Inflammatory macrophage treated with lipopolysaccharide for 4 hours (primary cell): ENCODE results near the gene OTOG.
A peak's percentile ranks its signal among the peaks of the same experiment; 100 is the strongest.

Experiments used
- DNase-seq: peaks from one replicate; pipeline ENCODE4 v3.0.0-alpha.2; 2020

The OTOG gene

DNA sequence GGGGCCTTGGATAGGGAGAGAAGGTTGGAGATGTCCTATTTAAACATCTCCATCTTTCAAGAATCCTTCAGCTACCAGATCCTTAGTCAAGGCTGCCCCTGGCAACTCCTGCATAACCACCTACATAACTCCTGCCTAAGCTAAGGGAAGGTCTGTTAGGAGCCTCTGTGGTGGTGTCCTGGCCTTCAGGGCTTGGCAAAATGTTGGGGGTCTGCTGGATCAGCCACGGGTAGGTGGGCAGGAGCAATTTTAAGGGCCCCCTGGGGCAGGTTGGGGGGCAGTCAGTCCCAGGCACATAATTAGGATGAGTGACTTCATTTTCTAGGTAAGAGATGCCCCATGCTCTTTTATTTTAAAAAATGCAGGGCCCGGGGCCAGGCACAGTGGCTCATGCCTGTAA lies 28.7 kb upstream of the OTOG start:
- DNase-seq = no peak

DNA sequence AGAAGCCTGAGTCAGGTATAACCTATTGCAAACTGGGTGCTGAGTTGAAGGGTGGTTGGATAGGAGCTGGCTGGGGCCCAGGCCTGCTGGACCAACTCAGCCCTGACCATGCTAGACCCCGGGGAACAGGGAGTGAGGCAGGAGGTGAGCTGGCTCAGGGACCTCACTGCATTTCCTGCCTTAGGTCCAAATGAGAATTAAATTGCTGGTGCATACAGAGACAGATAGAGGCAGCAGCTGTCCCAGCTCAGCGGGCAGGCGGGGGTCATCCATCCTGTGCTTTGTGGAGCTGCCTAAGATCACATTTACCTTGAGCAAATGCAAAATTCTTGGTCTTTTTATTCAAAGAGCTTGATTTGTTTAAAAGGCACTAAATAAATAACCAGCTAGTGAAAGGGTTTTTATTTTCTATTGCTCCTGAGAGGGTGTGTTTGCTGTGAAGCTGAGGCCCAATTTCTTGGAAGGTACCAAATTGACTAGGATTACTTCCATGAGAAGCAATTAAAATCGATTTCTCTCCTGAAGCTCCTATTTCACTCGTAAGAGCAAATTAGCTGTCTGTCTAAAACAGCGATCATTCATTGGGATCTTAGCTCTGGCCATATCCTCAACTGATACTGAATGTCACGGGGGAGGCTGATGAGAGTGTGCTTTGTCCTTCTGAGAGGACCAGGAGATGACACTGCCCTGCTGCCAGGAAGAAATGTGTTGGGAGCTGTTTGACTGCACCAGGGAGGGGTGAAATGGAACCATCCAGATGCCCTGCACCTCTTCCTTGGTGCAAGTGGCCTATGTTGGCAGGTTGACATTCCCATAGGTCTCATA lies 27.8 kb upstream of the OTOG start:
- no peak for DNase-seq

DNA sequence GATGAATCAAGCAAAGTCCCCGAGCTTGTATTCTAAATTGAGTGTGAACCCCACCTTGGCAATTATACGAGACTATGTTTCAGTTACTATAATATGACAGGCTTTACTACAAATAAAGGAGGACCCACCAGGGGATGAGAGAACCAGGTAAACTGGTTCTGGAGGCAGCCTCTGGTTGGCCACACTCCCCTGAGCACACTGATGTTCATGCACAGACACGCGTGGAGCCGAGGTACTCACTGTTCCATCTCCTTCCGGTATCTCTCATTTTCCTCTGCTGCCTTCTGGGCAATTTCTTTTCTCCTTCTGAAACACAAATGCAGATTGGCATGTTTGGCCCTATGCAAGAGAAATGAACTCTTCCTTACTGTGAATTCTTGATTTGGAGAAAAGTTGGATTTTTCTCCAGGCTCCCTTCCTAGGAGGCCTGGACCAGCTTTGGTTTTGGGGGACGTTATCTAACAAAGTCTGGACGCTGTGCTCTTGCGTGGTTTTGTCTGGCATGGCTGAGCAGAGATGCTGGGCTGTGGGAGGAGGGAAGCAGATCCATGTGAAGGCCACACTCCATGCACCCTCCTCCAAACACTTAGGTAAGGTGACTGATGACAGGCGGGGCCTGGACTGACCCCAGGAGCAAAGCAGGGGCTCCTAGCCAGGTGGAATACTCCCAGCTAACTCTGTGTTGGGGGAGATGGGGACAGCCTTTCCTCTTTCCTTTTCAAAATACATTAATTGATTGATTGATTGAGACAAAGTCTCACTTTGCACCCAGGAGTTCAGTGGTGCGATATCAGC lies 25.8 kb upstream of the OTOG start:
- DNase-seq = no peak

DNA sequence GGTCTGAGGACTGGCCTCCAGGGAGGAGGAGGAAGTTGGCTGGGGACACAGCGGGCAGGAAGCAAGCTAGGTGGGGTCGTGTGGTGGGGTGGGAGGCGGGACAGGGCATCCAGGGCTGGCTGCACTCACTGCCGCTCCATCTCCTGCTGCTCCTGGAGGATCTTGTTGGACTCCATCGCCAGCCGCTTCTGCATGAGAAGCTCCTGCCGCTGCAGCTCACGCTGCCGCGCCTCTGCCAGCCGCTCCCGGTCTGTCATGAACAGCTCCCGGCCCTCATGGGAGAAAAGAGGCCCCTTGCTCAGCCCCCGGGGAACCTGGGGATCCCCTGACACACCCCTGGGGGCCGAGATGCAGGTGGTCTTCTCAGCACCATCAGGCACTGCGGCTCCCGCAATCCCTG lies 24.4 kb upstream of the OTOG start:
- DNase-seq = no peak

DNA sequence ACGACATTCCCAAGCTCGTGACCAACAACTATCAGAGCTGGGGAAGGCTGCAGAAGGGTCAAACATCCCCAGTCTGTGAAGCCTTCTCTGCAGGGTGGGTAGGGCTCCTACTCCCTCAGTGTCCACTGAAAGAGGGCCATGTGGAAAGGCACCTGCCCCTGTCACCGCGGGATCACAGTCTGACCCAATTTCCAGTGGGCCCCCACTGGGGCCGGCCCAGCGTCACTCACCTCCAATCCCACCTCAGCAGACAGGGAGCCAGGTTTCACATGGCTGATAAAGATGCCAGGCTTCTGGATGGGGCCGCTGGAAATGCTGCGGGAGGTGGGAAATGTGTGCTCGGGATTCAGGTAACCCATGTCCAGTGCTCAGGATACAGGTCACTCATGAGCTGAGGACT lies 22.8 kb upstream of the OTOG start:
- no peak for DNase-seq

DNA sequence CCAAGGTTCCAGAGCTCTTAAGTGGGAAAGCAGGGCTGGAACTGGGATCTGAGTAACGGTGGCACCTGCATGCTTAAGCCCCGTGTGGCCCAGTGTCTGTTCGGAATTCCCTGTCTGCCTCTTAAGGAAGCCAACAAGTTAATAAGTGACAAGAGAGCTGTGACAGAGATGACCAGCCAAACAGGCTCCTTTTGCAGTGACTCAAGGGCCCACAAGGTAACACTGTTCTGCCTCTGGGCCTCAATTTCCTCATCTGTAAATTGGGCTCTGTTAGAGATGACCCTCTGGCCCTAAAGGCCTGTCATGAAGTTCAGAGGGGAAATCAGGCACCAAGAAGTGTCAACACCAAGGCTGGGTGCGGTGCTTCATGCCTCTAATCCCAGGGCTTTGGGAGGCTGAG lies 21.5 kb upstream of the OTOG start:
- no peak for DNase-seq

DNA sequence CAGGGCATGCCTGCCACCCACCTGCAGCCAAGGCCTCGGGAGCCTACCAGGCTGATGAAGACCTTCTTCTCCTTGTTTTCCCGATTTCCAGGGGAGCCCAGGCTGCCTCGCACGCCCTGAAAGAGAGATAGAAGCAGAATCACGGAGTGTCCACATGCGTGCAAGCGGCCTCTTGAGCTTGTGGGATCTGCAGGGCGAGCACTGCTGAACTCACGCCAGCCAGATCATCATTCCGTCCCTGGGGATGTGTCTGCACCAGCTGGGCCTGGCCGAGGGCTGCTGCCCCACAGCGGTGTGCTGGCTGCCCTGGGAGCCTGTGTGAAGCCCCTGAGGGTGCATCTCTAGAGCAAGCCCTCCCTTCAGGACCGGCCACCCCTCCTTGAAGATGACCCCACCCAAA lies 20.7 kb upstream of the OTOG start:
- no peak for DNase-seq

DNA sequence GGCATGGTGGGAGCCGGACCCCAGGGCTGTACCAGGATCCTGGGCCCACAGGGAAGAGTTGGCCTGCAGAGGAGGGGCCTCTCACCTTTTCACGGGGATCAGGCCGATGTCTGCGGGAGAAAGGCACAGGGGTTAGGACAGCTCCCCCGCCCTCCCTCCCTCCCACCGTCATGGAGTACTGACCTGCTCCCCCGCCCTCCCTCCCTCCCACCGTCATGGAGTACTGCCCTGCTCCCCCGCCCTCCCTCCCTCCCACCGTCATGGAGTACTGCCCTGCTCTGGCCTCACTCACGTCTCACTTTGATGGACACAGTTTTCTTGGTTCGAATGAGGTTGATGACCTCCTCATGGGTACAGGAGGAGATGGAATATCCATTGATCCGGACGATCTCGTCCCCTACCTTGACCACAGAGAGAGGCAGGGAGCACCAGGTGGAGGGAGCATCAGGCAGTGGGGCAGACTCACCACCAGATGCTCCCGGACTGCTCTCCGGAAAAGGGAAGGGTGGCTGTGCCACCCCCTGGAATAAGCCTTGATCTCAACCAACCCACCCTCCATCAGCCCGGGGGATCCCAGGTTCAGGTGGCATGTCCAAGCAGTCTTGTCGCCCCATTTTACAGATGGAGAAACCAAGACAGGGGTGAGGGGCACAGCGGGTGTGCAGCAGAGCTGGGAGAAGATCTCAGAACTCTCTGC lies 20.0 kb upstream of the OTOG start:
- no peak for DNase-seq

DNA sequence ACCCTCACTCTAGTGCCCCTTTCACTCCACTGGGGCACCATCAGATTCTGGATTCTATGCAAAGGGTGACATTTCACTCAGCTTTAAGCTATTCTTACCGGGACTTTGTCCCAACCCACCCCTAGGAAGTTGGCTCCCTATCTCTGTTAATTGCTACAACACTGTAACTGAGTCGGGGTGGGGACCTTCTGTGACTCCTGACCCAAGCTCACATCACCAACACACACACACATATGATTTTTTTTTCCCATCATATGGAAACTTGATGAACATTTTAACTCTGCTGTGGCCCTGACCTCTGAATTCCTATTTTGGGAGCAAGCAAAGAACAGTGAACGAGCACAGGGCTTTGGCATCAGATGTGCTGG lies 19.4 kb upstream of the OTOG start:
- DNase-seq = no peak

DNA sequence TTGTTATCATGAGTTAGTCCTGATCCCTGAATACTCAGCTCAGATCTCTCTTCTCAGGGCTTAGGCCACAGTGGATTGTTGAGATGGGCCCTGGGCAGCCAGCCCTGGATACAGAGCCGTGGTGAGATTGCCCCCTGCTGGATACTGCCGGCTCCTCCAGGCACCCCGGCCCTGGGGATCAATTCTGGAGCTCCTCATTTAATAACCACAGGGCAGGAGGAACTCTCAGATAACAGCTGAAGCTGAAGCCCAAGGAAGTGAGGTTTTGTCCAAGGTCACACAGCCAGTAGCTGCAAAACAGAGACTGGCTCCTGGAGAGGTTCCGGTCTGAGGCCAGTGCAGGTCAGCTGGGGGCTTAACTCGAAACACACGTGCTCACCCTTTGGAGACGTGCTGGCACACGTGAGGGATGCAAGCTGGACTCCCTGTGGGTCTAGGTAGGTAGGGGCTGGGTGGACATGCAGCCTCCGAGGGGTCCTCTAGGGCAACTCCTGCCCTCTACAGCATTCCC lies 18.8 kb upstream of the OTOG start:
- peak; percentile 24 for DNase-seq

DNA sequence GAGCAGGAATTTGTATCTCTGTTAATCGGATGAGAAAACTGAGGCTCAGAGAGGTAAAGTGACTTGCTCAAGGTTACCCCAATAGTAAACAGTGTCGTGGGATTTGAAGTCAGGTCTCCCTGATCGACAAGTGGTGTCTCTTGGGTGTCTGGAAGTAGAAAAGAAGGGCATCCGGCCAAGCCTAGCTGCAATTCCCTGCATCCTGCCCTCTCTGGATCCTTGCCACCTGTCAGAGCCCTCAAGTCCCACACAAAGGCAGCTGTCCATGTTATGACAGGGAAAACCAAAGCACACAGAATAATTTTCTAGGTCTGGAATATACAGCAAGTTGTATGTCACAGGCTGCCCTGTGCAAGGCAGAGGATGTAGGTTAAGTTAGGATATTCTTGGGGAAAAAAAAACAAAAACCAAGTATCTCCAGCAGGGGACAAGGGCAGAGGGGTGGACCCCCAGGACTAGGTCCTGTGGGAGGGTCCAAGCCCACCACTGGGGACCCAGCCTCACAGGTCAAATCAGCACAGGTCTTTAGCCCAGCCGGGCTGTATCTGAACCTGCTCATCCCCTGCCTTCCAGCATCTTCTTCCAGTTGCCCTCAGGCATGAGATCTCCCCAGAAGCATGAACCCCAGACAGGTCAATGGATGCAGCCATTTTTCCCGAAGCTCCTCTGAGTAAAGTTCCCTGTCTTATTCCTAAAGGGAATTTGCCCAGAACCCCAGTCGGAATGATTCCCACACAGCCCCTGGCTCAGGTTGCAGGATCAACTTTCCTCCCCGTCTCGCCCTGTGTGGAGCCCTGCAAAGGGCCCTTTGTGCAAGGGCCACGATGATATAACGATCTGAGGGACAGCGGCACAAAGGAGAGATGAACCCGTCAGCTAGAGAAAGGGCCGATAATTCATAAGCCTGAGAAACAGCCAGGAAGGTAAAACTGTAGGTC lies 17.9 kb upstream of the OTOG start:
- no peak for DNase-seq

DNA sequence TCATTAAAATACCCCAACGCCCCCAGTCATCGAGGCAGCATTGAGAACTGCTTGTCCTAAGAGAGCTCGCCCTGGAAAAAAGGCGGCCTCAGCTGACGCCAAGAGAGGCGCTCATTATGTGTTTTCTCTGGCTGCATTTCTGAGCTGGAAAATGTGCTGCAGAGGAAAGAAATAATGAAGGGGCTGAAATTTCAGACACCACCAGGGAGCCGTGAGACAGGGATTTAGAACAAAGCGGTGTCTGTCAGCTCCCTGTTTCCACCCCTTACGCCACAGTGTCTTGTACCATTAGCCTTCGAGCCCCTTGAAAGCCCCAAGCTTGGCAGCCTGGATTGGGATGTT lies 17.2 kb upstream of the OTOG start:
- no peak for DNase-seq

DNA sequence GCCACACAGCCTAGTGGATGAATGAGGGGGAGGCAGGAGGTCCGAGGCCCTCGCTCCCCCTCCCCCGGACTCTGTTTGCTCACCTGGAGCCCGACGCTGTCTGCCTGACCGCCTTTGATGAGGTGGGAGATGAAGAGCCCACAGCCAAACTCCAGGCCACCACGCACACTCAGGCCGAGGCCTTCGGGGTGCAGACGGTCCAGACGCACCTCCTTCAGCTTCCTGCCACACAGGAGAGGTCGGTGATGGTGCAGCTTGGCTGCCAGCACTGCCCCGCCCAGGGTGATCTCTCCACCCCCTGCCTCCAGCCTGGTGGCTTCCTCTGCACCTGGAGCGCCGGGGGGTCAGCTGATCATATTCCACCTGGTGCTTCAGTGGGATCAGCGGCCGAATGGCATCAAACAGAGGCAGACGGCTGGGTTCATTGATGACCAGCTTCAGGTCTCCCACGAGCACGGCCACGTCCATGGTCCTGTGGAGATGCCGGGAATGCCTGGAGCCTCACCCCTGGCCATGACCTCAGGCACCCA lies 15.9 kb upstream of the OTOG start:
- no peak for DNase-seq

DNA sequence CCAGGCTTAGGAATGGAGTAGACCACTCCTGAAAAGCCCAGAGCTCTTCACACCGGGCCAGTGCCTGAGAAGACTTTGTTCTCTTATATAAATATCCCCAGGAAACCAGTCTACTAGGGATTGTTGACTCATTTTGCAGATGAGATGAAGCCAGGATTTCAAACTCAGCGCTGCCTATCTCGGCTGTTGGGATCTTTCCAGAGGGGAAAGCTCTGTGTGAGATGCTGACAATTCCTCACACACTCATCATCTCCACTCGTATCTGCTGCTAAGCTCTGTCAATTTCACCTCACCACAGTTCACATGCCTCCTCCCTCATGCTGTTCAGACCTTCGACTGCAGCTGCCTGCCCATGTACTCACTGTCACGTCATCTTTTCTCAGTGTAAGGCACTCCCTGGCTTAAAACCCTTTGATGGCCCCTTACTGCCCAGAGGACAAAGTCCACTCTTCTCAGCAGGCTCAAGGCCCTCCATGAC lies 15.4 kb upstream of the OTOG start:
- DNase-seq = no peak

DNA sequence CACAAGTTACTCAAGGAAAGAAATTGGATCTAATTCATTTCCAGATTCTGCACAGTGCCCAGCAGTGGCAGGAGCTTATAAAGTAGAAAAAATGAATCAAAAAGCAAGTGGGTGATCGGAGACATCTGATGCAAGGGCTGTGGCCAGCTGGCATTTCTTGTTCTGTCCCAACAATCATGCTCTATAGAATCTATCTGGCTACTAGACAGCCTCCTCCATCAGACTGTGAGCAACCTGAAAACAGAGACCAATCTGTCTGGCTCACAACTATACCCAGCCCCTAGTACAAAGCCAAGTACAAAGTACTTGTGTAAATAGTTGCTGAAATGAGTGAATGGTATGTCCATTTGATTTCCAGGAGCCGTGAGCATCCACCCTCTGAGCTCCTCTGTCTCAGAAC lies 14.3 kb upstream of the OTOG start:
- DNase-seq = no peak

DNA sequence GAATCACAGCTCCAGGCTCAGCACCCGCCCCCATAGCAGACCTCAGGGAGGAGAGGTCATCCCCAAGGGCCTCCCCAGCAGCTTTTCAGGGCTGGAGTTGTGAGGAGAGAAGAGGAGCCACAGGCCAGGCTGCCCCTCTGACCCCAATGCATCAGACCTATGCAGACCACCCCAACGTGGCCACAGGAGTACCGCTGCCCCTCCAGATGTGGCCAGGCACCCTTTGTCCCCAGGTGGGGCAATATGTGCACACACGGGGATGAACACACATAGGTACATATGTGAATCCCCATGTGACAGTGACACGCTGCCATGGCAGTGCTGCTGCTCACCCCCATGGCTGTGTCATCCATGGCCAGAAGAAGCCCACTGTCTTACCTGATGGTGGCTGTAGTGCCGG lies 13.7 kb upstream of the OTOG start:
- no peak for DNase-seq

DNA sequence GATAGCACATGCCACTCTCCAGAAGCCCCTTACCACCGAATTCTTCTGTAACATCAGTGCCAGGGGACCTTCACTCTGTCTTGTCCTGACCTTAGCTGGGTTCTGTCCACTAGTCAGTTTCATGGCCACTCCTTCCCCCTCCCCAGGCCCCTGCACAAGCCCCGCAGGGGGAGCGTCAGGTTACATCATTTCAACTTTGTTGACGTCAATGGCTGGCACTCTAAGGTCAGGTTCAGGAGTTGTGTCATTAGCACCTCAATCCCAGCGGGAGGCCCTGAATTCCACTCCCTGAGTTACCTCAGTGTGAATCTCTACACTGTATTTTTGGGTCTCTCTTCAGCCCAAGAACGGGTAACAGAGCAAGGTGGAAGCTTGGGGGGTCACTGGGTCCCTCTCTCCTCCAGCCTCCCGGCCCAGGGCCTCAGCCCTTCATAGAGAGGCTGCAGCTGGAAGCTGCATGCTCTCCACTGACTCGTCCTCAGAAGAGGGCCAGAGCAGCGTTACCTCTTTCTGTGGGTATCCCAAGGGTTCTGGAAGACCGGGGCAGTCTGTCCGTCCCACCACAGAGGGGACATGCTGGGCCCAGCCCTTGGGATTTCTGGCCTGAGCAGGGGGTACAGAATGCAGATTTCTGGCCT lies 13.2 kb upstream of the OTOG start:
- no peak for DNase-seq

DNA sequence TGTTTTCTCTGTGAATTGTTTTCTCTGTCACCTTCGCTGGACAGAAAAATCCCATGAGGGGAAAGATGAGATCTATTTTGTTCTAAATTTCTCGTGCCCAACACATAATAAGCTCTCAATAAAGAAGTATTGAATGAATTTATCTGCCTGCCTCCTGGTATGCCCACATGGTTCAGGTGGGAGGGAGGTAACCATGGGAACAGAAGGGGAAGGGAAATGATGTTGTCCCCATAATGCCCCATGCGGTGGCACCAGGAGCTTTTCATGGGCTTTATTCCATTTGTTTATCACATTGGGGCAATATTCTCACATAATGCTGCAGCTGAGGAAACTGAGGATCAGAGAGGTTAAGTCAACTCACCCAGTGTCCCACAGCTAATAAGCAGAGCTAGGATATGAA lies 11.6 kb upstream of the OTOG start:
- DNase-seq = no peak

DNA sequence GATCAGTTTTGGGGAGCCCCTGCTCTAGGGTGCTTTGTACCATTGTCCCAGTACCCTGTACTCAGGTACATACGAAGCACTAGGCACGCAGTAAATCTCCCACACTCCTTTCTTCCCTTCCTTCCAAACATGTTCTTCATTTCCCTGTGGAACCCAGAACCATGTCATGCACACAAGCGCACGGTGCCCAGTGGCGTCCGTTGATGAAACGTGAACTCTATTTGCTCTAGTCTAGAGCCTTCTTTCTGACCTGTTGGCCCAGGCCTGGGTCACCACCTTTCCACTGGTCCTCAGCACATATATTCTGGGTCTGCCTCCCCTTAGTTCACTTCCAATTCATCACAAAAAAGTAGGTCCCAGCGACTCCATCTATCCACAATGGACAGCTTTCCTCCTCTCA lies 9.8 kb upstream of the OTOG start:
- DNase-seq = no peak

DNA sequence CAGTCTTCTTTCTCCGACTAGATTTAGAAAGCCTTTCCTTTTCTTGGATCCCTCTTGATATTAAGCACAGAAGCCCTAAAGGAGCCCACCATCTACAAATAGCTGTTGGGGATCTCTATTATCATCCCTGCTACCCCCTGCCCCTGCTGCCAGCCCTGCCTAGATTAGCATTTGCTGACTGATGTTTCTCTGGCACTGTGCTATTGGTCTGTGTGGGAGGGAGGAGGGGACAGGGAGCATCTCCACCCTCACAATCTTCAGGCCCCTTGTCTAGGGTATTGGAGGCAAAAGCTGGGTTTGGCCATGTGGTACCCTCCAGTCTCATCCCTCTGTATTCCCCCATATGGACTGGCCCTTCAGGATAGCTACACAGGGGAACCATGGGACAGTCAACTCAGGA lies 9.0 kb upstream of the OTOG start:
- no peak for DNase-seq

DNA sequence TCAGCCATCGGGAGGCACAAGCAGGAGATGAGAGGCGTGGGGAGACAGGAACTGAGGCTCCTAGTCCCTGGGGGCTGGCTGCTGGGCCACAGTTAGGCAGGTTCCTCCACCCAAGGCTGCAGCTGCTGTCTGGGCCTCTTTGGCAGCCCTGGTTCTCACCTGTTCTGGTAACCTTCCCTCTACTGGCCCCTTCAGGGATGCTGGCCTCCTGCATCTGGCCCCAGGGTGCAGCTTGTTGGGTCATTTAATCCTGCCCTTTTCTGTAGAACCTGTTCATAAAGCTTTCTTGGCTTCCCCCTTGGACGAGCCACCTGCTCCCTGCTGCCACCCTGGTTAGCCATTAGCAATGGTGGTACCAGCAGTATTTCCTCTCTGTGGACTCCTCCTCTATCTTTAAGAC lies 8.3 kb upstream of the OTOG start:
- no peak for DNase-seq

DNA sequence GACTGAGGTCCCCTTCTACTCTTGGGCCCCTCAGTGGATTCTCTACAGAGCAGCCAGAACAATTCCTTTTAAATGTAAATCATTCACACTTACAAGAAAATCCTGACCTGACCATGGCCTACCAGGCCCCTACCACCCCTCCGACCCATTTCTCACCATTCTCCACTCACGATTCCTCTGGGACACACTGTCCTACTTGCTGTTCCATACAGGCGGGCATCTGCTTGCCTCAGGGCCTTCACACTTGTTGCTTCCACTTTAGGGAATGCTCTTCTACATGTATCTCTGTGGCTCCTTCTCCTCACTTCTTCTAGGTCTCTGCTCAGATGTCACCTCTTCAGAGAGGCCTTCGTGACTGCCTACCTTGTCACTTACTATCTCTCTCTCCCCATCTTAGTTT lies 6.3 kb upstream of the OTOG start:
- no peak for DNase-seq
